Measurements from ENCODE around the gene BAZ2A.
A peak's percentile ranks its signal among the peaks of the same experiment; 100 is the strongest.

BAZ2A gene

DNA sequence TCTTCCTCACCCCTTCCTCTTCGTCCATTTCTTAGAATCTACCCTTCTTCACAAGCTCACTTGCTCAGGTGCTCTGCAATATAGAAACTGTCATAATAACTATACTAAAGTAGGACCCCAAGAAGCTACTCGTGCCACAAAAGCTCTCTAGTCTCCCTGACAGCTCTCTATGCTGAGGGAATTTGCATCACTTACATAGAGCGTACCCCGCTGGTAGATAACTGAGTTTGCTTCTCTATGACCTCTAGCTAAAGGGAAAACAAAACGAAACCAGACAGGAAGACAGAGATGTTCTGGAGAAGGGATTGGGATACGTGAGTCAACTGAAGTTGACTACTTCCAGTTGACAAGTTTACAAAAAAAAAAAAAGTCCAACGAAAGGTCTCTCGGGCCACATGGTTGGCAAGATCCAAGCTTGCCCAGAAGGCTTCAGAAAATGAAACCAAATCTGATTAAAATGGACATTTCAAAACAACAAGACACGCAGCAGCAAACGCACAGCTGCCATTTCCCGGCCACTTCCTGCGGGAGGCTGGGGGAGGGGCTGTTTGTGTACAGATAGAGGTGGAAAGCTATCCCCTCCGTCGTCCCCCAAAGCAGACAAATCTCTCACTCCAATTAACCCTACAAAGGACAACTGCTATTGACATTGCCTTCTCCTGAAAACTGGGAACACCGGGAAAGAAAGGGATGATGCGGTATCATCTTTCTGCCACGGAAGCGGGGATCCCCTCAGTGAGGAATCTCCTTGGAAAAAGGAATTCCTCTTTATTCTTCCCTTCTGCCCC, 1.3 kb downstream of the BAZ2A start:
- peak in 1 of 2 experiments; percentile 61 for DNase-seq (ENCODE audit: low read depth in 1 of 2, low spot score in 1 of 2)
- Histone ChIP-seq H3K4me3 (replicated peaks; ENCODE audit: insufficient read depth, low read length) (peak overlapping the region; percentile 99), H3K27ac (replicated peaks) (peak overlapping the region; percentile 94), H3K27me3 (ENCODE audit: insufficient read depth, poor library complexity, severe bottlenecking) (no peaks in the 10 kb centered on the region)
- 0 out of 2 replicates have a peak, but pooled peaks have one; percentile 10 for TF ChIP-seq GABPA (IDR thresholded peaks at IDR 0.05; ENCODE audit: low read depth)
- TF ChIP-seq, protein P1, sequence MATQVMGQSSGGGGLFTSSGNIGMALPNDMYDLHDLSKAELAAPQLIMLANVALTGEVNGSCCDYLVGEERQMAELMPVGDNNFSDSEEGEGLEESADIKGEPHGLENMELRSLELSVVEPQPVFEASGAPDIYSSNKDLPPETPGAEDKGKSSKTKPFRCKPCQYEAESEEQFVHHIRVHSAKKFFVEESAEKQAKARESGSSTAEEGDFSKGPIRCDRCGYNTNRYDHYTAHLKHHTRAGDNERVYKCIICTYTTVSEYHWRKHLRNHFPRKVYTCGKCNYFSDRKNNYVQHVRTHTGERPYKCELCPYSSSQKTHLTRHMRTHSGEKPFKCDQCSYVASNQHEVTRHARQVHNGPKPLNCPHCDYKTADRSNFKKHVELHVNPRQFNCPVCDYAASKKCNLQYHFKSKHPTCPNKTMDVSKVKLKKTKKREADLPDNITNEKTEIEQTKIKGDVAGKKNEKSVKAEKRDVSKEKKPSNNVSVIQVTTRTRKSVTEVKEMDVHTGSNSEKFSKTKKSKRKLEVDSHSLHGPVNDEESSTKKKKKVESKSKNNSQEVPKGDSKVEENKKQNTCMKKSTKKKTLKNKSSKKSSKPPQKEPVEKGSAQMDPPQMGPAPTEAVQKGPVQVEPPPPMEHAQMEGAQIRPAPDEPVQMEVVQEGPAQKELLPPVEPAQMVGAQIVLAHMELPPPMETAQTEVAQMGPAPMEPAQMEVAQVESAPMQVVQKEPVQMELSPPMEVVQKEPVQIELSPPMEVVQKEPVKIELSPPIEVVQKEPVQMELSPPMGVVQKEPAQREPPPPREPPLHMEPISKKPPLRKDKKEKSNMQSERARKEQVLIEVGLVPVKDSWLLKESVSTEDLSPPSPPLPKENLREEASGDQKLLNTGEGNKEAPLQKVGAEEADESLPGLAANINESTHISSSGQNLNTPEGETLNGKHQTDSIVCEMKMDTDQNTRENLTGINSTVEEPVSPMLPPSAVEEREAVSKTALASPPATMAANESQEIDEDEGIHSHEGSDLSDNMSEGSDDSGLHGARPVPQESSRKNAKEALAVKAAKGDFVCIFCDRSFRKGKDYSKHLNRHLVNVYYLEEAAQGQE (IDR thresholded peaks at IDR 0.05; ENCODE audit: insufficient replicate concordance, low read depth) = no peak
- TF ChIP-seq POLR2AphosphoS5 (IDR thresholded peaks at IDR 0.05; ENCODE audit: low read depth) = peak; percentile 32; the same call in 1 of the 2 replicates
- TF ChIP-seq SPI1 (IDR thresholded peaks at IDR 0.05; ENCODE audit: borderline replicate concordance, low read depth) = peak; percentile 44; the same call in 1 of the 2 replicates
- TF ChIP-seq, protein P2, sequence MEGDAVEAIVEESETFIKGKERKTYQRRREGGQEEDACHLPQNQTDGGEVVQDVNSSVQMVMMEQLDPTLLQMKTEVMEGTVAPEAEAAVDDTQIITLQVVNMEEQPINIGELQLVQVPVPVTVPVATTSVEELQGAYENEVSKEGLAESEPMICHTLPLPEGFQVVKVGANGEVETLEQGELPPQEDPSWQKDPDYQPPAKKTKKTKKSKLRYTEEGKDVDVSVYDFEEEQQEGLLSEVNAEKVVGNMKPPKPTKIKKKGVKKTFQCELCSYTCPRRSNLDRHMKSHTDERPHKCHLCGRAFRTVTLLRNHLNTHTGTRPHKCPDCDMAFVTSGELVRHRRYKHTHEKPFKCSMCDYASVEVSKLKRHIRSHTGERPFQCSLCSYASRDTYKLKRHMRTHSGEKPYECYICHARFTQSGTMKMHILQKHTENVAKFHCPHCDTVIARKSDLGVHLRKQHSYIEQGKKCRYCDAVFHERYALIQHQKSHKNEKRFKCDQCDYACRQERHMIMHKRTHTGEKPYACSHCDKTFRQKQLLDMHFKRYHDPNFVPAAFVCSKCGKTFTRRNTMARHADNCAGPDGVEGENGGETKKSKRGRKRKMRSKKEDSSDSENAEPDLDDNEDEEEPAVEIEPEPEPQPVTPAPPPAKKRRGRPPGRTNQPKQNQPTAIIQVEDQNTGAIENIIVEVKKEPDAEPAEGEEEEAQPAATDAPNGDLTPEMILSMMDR (IDR thresholded peaks at IDR 0.05; ENCODE audit: insufficient read depth, low read length) = no peak

DNA sequence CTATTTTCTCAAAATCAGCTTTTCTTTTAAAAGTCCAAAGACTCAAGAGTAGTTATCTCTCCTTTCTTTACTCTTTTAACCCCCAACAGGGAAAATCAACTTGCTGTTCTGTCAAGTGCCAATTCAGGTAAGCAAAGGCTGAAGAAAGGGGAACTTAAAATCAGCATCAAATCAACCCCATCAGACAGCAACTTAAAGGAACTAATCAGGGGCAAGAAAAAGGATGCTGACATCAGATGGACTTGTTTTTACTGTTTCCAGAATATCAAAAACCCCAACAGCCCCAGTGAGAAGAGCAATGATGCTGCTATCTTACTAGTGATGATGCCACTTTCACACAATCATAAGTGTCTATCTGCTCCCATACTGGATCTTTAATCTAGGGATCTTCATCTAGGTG, 3.4 kb downstream of the BAZ2A start:
- no peak overlapping the region for H3K27ac ChIP-seq (replicated peaks)
- DNase-seq (ENCODE audit: low read depth in 1 of 2, low spot score in 1 of 2) = no peak
- no peak overlapping the region for H3K4me3 ChIP-seq (replicated peaks; ENCODE audit: insufficient read depth, low read length)
- TF ChIP-seq, protein P1 (IDR thresholded peaks at IDR 0.05; ENCODE audit: insufficient replicate concordance, low read depth) = no peak
- TF ChIP-seq POLR2AphosphoS5 (IDR thresholded peaks at IDR 0.05; ENCODE audit: low read depth) = no peak
- no peak for TF ChIP-seq GABPA (IDR thresholded peaks at IDR 0.05; ENCODE audit: low read depth)
- TF ChIP-seq, protein P2 (IDR thresholded peaks at IDR 0.05; ENCODE audit: insufficient read depth, low read length) = no peak
- TF ChIP-seq SPI1 (IDR thresholded peaks at IDR 0.05; ENCODE audit: borderline replicate concordance, low read depth) = no peak
- no peaks in the 10 kb centered on the region for H3K27me3 ChIP-seq (ENCODE audit: insufficient read depth, poor library complexity, severe bottlenecking)

DNA sequence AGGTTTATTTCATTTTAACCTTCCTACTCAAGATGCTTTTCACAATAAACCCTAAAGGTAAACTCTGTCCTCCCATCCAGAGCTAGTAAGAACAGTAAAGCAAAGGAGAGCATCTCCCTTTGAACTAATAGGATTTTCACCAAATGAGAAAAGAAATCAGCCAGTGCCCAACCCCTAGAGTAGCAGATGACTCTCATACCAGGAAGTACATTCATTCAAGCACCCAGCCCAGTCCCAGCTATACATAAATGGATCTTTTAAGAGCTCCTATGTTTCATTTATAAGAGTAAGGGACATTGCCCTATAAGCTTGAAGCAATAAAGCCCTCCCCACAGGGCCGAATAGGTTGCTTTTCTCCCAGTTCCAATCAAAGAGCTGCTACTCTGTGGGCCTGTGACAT, 7.6 kb downstream of the BAZ2A start:
- TF ChIP-seq POLR2AphosphoS5 (IDR thresholded peaks at IDR 0.05; ENCODE audit: low read depth) (no peak), SPI1 (IDR thresholded peaks at IDR 0.05; ENCODE audit: borderline replicate concordance, low read depth) (no peak)
- TF ChIP-seq, protein P1 (IDR thresholded peaks at IDR 0.05; ENCODE audit: insufficient replicate concordance, low read depth) = no peak
- Histone ChIP-seq H3K27me3 (ENCODE audit: insufficient read depth, poor library complexity, severe bottlenecking) (no peaks in the 10 kb centered on the region), H3K4me3 (replicated peaks; ENCODE audit: insufficient read depth, low read length) (no peak overlapping the region), H3K27ac (replicated peaks) (no peak overlapping the region)
- no peak for DNase-seq (ENCODE audit: low read depth in 1 of 2, low spot score in 1 of 2)

Measured in HL-60 (cell line).